ENCODE data around the gene ZNF44. TPM values are rescaled to one million over a fixed set of nuclear protein-coding genes. Genes with fewer than 3 reads are reported as not detected.
"Not testable (repeated sequence)": the region's sequence is repeated elsewhere in the genome, so short reads cannot be mapped to it uniquely, and the experiment has no call there.

Gene ZNF44
- total RNA-seq, result 10 to 100 TPM in 1 of 2 donors, 1 to 10 TPM in 1; 6.6 to 15.5 TPM

GRCh38 chr19:12294249-12295158 is at the start of gene ZNF44:
Gene ZNF44 (minus strand): TSS chr19:12294883. CDS start chr19:12294694, 189 bp downstream.
- Mint-ChIP-seq H3K9me3 (no peaks in the 10 kb centered on the region), H3K36me3 (peaks cover 14 to 32% of the 10 kb centered on the region in 2 donors), H3K27ac (peak within 1 kb of the TSS; percentile 98)
- ATAC-seq (peak; percentile 96 to 99), DNase-seq (ENCODE audit: low spot score in 2 of 2) (peak; percentile 90 to 97)

GRCh38 chr19:12333162-12334159 is 38.8 kb upstream of the ZNF44 start, which contains the start of gene ZNF563:
Gene ZNF563 (minus strand): TSS chr19:12333633. CDS start chr19:12333482, 151 bp downstream.
- peak; percentile 85 to 97 for ATAC-seq
- peak; percentile 97 to 98 for DNase-seq (ENCODE audit: low spot score in 2 of 2)
- peak within 1 kb of the TSS; percentile 97 to 99 for H3K27ac Mint-ChIP-seq
- H3K36me3 Mint-ChIP-seq, result peaks cover 11 to 15% of the 10 kb centered on the region in 2 donors
- H3K9me3 Mint-ChIP-seq, result peaks cover 0 to 3% of the 10 kb centered on the region in 2 donors

- H3K9me3 Mint-ChIP-seq, result no peaks in the 10 kb centered on the region
- H3K27ac Mint-ChIP-seq, result peak overlapping the region; percentile 44 to 99
- peaks cover 15 to 19% of the 10 kb centered on the region in 2 donors for H3K36me3 Mint-ChIP-seq
- DNase-seq (ENCODE audit: low spot score in 2 of 2) (peak; percentile 70 to 87), ATAC-seq (peak; percentile 70 to 84)
These were observed 36.7 kb upstream of the ZNF44 start for GRCh38 chr19:12331211-12331941.

GRCh38 chr19:12330340-12330739 is 35.7 kb upstream of the ZNF44 start:
- Mint-ChIP-seq H3K27ac (peak overlapping the region in 1 of 2 donors; percentile 99), H3K36me3 (peaks cover 15 to 29% of the 10 kb centered on the region in 2 donors), H3K9me3 (peaks cover 0 to 6% of the 10 kb centered on the region in 2 donors)
- no peak for ATAC-seq
- DNase-seq (ENCODE audit: low spot score in 2 of 2), result no peak

- no peak for ATAC-seq
- Mint-ChIP-seq H3K36me3 (peaks cover 10 to 52% of the 10 kb centered on the region in 2 donors), H3K27ac (no peak overlapping the region), H3K9me3 (peaks cover 5 to 15% of the 10 kb centered on the region in 2 donors)
- DNase-seq (ENCODE audit: low spot score in 2 of 2), result no peak
These were observed 31.0 kb upstream of the ZNF44 start for GRCh38 chr19:12325690-12326089.

- peaks cover 24 to 32% of the 10 kb centered on the region in 2 donors for H3K9me3 Mint-ChIP-seq
- DNase-seq (ENCODE audit: low spot score in 2 of 2) (no peak), ATAC-seq (no peak)
- H3K27ac Mint-ChIP-seq, result no peak overlapping the region
- H3K36me3 Mint-ChIP-seq, result peaks cover 42 to 74% of the 10 kb centered on the region in 2 donors
These were observed 24.2 kb upstream of the ZNF44 start for GRCh38 chr19:12318782-12319413.

- peaks cover 18 to 21% of the 10 kb centered on the region in 2 donors for H3K9me3 Mint-ChIP-seq
- H3K27ac Mint-ChIP-seq, result peak overlapping the region; percentile 23 to 46
- DNase-seq (ENCODE audit: low spot score in 2 of 2) (no peak), ATAC-seq (no peak)
- H3K36me3 Mint-ChIP-seq, result peaks cover 29 to 42% of the 10 kb centered on the region in 2 donors
These were observed 19.9 kb upstream of the ZNF44 start for GRCh38 chr19:12314553-12314952.

- not testable (repeated sequence) for DNase-seq (ENCODE audit: low spot score in 2 of 2); ATAC-seq; H3K36me3 Mint-ChIP-seq; H3K27ac Mint-ChIP-seq
- peaks cover 0 to 11% of the 10 kb centered on the region in 2 donors for H3K9me3 Mint-ChIP-seq
These were observed 14.2 kb upstream of the ZNF44 start for GRCh38 chr19:12308891-12309290.

- DNase-seq (ENCODE audit: low spot score in 2 of 2), result no peak
- no peaks in the 10 kb centered on the region for H3K9me3 Mint-ChIP-seq
- peaks cover 14 to 32% of the 10 kb centered on the region in 2 donors for H3K36me3 Mint-ChIP-seq
- ATAC-seq, result no peak
- H3K27ac Mint-ChIP-seq, result peak overlapping the region; percentile 95 to 98
These were observed 508 bp upstream of the ZNF44 start for GRCh38 chr19:12295191-12295590.

GRCh38 chr19:12293777-12294248 is 870 bp downstream of the ZNF44 start:
- peaks cover 14 to 35% of the 10 kb centered on the region in 2 donors for H3K36me3 Mint-ChIP-seq
- peak; percentile 48 to 77 for DNase-seq (ENCODE audit: low spot score in 2 of 2)
- no peaks in the 10 kb centered on the region for H3K9me3 Mint-ChIP-seq
- H3K27ac Mint-ChIP-seq, result peak overlapping the region; percentile 98
- ATAC-seq, result peak in 1 of 2 donors; percentile 35

- Mint-ChIP-seq H3K36me3 (peaks cover 12 to 34% of the 10 kb centered on the region in 2 donors), H3K27ac (peak overlapping the region; percentile 87 to 88), H3K9me3 (no peaks in the 10 kb centered on the region)
- ATAC-seq, result no peak
- DNase-seq (ENCODE audit: low spot score in 2 of 2), result no peak
These were observed 5.0 kb downstream of the ZNF44 start for GRCh38 chr19:12289790-12290065.

- H3K27ac Mint-ChIP-seq, result no peak overlapping the region
- no peak for DNase-seq (ENCODE audit: low spot score in 2 of 2)
- H3K36me3 Mint-ChIP-seq, result peaks cover 0 to 27% of the 10 kb centered on the region in 2 donors
- no peaks in the 10 kb centered on the region for H3K9me3 Mint-ChIP-seq
- no peak for ATAC-seq
These were observed 6.7 kb downstream of the ZNF44 start for GRCh38 chr19:12287958-12288500.

- Mint-ChIP-seq H3K36me3 (peaks cover 0 to 37% of the 10 kb centered on the region in 2 donors), H3K27ac (no peak overlapping the region), H3K9me3 (peaks cover 0 to 9% of the 10 kb centered on the region in 2 donors)
- no peak for ATAC-seq
- DNase-seq (ENCODE audit: low spot score in 2 of 2), result no peak
These were observed 10.1 kb downstream of the ZNF44 start for GRCh38 chr19:12284631-12285030.

GRCh38 chr19:12284226-12284625 is 10.5 kb downstream of the ZNF44 start:
- DNase-seq (ENCODE audit: low spot score in 2 of 2) (no peak), ATAC-seq (no peak)
- Mint-ChIP-seq H3K36me3 (peaks cover 0 to 41% of the 10 kb centered on the region in 2 donors), H3K27ac (no peak overlapping the region), H3K9me3 (peaks cover 0 to 13% of the 10 kb centered on the region in 2 donors)

GRCh38 chr19:12278713-12279112 is 16.0 kb downstream of the ZNF44 start:
- DNase-seq (ENCODE audit: low spot score in 2 of 2) (no peak), ATAC-seq (no peak)
- Mint-ChIP-seq H3K36me3 (peaks cover 35 to 82% of the 10 kb centered on the region in 2 donors), H3K27ac (no peak overlapping the region), H3K9me3 (peaks cover 20 to 42% of the 10 kb centered on the region in 2 donors)
